ENCODE results near the gene VAMP1.
"Not testable (repeated sequence)": the region's sequence is repeated elsewhere in the genome, so short reads cannot be mapped to it uniquely, and the experiment has no call there.

The VAMP1 gene

GRCh38 chr12:6469609-6470374, 685 bp downstream of the VAMP1 start:
- no peak for DNase-seq (ENCODE audit: low read depth)

DNA sequence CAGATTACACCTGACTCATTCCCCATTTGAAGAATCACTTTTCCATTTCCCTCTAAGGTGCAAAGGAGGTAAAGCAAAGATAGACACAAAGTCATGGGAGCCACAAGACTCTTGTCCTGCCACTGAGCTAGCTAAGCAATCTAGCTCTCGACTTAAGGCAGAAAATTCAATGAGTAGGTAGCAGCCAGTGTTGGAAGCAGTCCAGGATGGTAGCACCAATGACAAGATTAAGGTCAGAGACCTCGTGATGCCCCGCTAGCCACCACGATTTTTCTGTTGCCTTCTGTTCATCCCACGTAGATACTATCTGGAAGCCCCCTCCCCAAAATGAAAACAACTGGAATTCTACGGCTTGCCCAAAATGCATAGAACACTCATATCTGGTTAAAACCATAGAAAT, 1.4 kb downstream of the VAMP1 start:
- DNase-seq (ENCODE audit: low read depth), result no peak

GRCh38 chr12:6468283-6468575, 2.2 kb downstream of the VAMP1 start:
- no peak for DNase-seq (ENCODE audit: low read depth)

DNA sequence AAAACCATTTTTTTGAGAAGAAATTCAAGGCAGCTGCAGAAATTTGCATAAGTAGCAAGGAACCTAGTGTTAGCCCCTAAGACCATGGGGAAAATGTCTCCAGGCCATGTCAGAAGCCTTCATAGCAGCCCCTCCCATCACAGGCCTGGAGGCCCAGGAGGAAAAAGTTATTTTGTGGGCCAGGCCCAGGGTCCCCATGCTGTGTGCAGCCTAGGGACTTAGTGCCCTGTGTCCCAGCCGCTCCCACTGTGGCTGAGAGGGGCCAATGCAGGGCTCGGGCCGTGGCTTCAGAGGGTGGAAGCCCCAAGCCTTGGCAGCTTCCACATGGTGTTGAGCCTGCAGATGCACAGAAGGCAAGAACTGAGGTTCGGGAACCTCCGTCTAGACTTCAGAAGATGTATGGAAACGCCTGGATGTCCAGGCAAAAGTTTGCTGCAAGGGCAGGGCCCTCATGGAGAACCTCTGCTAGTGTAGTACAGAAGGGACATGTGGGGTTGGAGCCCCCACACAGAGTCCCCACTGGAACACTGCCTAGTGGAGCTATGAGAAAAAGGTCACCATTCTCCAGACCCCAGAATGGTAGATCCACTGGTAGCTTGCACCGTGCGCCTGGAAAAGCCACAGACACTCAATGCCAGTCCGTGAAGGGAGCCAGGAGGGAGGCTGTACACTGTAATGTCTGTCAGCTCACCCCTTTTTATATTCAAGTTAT, 2.8 kb downstream of the VAMP1 start:
- DNase-seq (ENCODE audit: low read depth), result not testable (repeated sequence)

DNA sequence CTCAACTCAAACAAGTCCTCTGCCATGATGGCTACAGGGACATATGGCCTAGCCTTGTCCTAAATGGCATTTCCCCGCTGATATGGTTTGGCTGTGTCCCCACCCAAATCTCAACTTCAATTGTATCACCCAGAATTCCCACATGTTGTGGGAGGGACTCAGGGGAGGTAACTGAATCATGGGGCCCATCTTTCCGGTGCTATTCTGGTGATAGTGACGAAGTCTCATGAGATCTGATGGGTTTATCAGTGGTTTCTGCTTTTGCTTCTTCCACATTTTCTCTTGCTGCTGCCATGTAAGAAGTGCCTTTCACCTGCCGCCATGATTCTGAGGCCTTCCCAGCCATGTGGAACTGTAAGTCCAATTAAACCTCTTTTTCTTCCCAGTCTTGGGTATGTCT, 3.7 kb downstream of the VAMP1 start:
- DNase-seq (ENCODE audit: low read depth), result not testable (repeated sequence)

DNA sequence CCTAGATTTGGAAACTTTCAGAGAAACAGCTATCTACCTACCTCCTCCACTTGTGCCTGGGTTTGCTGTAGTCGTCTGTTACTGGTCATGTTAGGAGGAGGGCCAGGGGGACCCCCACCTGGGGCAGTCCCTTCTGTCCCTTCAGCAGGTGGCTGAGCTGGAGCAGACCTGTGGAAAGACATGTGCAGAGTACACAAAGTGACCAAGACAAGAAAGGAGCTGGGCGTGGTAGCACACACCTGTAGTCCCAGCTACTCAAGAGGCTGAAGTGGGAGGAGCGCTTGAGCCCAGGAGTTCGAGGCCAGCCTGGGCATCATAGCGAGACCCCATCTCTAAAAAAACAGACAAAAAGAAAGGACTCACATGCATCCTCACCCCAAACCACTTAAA, 4.3 kb downstream of the VAMP1 start:
- DNase-seq (ENCODE audit: low read depth), result no peak

DNA sequence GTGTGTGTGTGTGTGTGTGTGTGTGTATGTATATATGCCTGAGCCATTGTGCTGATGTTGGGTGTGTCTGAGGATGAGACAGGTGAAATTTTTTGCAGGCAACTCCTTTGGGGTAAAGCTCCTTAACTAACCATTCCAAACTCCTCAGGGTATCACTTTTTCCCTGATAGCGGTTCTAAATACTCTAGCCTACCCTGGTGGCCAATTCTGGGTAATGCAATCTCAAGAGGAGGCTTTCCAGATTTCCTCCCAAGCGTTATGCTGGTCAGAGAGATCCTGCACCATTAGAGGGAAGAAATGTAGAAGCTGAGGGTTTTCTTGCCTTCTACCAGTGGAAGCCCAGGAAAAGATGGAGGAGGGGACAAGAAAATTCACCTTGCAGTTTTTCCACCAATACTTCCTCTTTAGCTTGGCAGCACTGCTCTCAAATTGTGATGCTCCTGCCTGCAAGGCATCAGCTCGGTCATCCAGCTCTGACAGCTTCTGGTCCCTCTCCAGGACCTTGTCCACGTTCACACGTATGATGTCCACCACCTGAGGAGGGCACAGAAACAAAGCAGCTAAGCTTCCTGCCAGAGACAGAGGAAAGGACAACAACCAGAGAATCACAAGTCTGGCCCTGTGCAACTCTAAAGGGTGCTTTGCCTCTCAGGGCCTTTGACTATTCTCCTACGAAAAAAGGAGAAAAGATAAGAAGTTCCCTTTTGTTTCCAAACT, 4.9 kb downstream of the VAMP1 start:
- DNase-seq (ENCODE audit: low read depth), result no peak

DNA sequence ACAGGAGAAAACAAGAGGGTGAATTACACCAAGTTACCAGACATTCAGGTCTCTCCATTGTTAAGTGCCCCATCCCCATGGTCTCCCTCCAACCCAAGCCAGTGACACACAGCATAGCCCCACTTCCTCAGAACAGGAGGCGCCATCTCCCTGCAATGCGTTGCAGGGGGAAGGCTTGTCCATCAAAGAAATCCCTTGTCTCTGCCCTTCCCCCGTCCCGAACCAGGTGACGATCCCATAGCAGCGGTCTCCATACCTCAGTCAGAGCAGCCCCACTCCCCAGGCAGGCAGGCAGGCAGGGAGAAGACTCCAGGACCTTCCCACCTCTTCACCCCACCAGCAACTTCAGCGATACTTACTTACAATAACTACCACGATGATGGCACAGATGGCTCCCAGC, 5.9 kb downstream of the VAMP1 start:
- DNase-seq (ENCODE audit: low read depth), result no peak

DNA sequence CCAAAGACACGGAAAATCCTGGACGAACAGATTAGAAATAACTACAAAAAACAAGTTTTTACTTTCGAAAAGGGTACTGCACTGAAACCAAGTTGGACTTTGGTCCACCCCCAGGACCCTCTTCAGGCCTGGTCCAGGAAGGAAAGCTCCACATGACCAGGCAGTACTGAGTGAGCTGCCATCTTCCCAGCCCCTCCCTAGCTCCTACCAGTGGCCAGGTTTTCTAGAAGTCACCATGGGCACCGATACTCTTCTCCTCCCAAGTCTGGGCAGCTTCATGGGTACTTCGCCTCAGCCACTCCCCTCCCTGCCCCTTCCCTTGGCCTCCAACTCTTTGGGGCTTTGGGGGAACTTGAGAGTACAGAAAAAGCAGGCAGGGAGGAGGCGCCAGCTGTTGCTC, 6.6 kb downstream of the VAMP1 start:
- DNase-seq (ENCODE audit: low read depth), result no peak

- no peak for DNase-seq (ENCODE audit: low read depth)
Measured at GRCh38 chr12:6463216-6463615, 7.3 kb downstream of the VAMP1 start.

GRCh38 chr12:6462234-6462995, 8.1 kb downstream of the VAMP1 start:
- DNase-seq (ENCODE audit: low read depth), result no peak

DNA sequence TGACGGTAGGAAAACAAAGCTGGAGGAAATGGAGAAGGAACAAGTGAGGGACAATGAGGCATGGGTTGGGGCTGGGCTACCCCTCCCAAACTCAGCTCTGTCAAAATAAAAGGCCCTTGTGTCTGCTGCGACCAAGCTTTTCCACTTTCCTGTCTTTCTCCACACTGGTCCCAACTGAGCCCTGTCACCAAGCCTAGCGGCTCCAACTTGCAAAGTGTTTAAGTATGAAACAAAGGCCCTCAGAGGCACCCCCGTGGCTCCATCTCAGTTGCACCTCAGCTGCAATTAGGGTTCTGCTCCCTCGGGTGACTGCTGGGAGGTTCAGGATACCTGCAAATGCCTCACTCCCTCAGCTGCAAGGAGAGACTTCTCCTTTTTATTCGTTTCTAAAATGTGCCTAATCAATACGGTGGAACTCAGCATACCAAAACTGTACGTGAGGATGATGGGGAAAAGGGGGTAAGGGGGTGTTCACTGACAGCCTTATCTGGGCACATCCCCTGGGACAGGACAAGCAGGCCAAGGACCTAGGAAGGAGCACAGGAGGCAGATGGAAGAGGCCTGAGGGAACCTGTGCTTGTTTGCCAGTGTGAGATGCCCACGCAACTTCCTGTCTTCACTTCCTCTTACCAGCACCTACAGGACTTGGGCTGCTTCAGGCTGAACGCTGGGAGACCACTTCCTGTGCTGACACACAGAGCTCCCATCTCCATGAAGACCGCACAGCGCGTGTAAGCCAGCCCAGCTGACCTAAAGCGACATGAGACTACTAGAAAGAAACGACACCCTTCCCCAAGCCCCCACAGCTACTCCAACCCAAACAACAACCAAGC, 8.9 kb downstream of the VAMP1 start:
- DNase-seq (ENCODE audit: low read depth), result peak; percentile 76

DNA sequence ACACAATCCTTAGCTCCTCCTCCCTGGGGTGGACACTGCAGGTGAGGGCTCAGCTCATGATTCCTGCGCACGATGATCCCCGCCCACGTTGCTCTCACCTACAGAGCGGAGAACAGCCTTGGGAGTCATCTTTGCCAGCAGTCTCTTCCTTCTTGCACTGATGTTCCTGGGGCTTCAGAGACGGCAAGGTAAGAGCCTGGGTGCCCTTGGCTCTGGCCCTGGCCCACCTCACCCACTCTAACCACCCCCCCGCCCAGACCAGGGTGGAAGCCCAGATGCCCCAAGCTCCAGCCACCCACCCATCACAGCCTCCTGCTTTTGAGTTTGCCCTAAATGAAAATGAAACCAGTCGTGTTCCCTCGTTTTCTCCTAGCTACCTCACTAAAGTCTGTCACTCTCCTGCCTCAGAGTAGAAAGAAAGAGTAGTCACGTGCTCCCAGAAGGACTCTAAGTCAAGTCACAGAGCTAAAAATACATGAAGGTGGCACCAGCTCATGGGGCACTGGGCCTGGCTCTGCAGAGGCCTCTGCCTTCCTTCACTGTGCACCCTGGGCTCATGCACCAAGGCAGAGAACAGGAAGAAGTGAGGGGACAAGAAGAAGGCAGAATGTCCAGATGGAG, 9.6 kb downstream of the VAMP1 start:
- DNase-seq (ENCODE audit: low read depth), result no peak

DNA sequence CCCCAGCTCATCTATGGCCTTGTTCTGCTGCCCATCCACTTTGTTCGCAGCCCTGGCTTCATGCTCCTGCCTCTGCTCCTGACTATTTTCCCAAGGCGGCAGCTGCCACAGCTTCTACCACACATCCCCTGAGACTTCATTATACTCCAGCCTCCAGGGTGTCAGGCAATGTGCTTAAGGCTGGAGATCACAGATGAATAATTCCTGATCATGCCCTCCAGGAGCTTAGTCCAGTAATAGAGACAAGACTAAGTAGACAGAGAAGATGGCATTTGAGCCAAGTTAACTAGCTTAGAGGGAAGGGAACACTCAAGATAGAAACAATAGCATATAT, 11.5 kb downstream of the VAMP1 start:
- DNase-seq (ENCODE audit: low read depth), result no peak

DNA sequence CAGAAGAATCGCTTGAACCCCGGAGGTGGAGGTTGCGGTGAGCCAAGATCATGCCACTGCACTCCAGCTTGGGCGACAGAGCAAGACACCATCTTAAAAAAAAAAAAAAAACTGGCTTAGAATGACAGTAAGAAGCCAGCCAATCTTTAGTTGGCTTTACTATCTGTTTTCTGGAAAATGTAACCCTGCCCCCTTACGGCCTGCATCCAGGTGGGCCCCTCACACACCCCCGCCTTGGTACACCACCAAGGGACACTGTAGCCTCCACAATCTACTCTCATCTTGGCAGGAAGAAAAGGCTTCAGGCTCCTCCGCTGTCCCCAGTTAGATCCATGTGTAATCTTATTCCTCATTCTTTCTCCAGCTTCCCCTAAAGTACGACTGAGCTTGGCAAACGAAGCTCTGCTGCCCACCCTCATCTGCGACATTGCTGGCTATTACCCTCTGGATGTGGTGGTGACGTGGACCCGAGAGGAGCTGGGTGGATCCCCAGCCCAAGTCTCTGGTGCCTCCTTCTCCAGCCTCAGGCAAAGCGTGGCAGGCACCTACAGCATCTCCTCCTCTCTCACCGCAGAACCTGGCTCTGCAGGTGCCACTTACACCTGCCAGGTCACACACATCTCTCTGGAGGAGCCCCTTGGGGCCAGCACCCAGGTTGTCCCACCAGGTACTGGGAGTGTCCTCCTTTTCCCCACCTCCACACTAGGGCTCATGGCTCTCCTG, 12.0 kb downstream of the VAMP1 start:
- DNase-seq (ENCODE audit: low read depth), result no peak

DNA sequence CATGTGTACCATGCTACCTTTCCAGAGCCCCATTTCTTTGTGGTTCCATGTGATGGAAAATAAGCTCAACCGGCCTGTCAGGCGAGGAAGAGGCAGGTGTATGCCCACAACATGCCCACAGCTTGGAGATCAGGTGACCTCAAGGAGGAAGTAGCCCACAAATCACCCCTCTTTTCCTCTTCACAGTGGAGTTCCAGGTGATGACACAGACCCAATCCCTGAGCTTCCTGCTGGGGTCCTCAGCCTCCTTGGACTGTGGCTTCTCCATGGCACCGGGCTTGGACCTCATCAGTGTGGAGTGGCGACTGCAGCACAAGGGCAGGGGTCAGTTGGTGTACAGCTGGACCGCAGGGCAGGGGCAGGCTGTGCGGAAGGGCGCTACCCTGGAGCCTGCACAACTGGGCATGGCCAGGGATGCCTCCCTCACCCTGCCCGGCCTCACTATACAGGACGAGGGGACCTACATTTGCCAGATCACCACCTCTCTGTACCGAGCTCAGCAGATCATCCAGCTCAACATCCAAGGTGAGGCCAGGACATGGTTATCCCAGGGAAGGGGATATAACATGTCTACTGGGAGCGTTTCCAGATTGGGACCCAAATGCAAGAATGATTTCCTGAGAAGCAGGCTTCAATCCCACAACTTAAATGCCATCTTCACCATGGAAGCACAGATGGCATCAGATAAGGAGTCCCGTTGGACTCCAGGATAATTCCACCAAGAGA, 13.1 kb downstream of the VAMP1 start:
- no peak for DNase-seq (ENCODE audit: low read depth)

DNA sequence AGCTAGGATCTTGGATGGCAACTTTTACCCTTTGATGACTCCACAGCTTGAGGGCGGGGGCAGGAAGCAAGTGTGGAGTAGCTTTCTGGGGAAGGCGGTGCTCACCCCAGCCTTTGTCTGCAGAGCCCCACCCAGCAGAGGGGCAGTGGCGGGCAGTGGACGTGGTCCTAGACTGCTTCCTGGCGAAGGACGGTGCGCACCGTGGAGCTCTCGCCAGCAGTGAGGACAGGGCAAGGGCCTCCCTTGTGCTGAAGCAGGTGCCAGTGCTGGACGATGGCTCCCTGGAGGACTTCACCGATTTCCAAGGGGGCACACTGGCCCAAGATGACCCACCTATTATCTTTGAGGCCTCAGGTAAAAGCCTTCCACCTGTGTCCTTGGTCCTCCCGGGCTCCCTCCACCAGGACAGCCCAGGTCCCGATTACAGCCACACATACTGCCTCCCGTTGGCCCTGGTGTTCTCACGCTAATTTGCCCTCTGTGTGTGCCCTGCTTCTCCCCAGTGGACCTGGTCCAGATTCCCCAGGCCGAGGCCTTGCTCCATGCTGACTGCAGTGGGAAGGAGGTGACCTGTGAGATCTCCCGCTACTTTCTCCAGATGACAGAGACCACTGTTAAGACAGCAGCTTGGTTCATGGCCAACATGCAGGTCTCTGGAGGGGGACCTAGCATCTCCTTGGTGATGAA, 17.4 kb downstream of the VAMP1 start:
- no peak for DNase-seq (ENCODE audit: low read depth)

GRCh38 chr12:6452245-6452943, 18.1 kb downstream of the VAMP1 start:
- no peak for DNase-seq (ENCODE audit: low read depth)

Measured in activated T-cell treated with anti-CD3 and anti-CD28 coated beads for 48 hours (primary cell).